ENCODE measurements around the gene MPP3.
"Not testable (repeated sequence)": the region's sequence is repeated elsewhere in the genome, so short reads cannot be mapped to it uniquely, and the experiment has no call there.

The MPP3 gene

GRCh38 chr17:43842975-43843325, 10.0 kb upstream of the MPP3 start:
- Histone ChIP-seq H2AFZ (ENCODE audit: low read depth) (no peak overlapping the region), H3K4me3 (IDR thresholded peaks at IDR 0.05; ENCODE audit: insufficient read depth, low read depth, low read length) (no peak overlapping the region), H3K4me2 (no peak overlapping the region), H3K27ac (no peak overlapping the region), H4K20me1 (ENCODE audit: insufficient read depth) (no peaks in the 10 kb centered on the region), H3K27me3 (ENCODE audit: insufficient read depth, low read depth) (peaks cover 11% of the 10 kb centered on the region; the same call in 1 of the 2 replicates), H3K4me1 (ENCODE audit: low read depth, poor library complexity, severe bottlenecking) (peaks cover 8% of the 10 kb centered on the region), H3K36me3 (ENCODE audit: insufficient read depth) (no peaks in the 10 kb centered on the region), H3K9ac (no peak overlapping the region), H3K79me2 (ENCODE audit: insufficient read depth, low read depth) (no peaks in the 10 kb centered on the region)
- no peak for TF ChIP-seq CTCF (conservative IDR thresholded peaks at IDR 0.05; ENCODE audit: low read depth, low read length)

GRCh38 chr17:43842091-43842974, 9.4 kb upstream of the MPP3 start:
- H3K4me1 ChIP-seq (ENCODE audit: low read depth, poor library complexity, severe bottlenecking); H3K4me2 ChIP-seq; H2AFZ ChIP-seq (ENCODE audit: low read depth); H3K9ac ChIP-seq; H3K36me3 ChIP-seq (ENCODE audit: insufficient read depth); H4K20me1 ChIP-seq (ENCODE audit: insufficient read depth); H3K4me3 ChIP-seq (IDR thresholded peaks at IDR 0.05; ENCODE audit: insufficient read depth, low read depth, low read length); H3K79me2 ChIP-seq (ENCODE audit: insufficient read depth, low read depth); H3K27ac ChIP-seq; H3K27me3 ChIP-seq (ENCODE audit: insufficient read depth, low read depth): not testable (repeated sequence)

- no peak for TF ChIP-seq CTCF (conservative IDR thresholded peaks at IDR 0.05; ENCODE audit: low read depth, low read length)
- H3K4me3 ChIP-seq (IDR thresholded peaks at IDR 0.05; ENCODE audit: insufficient read depth, low read depth, low read length): no peak overlapping the region
- no peak overlapping the region for H3K9ac ChIP-seq
- peaks cover 2% of the 10 kb centered on the region; the same call in 1 of the 2 replicates for H3K27me3 ChIP-seq (ENCODE audit: insufficient read depth, low read depth)
- no peaks in the 10 kb centered on the region for H4K20me1 ChIP-seq (ENCODE audit: insufficient read depth)
- H3K27ac ChIP-seq: no peak overlapping the region
- H3K36me3 ChIP-seq (ENCODE audit: insufficient read depth): no peaks in the 10 kb centered on the region
- peaks cover 8% of the 10 kb centered on the region for H3K4me1 ChIP-seq (ENCODE audit: low read depth, poor library complexity, severe bottlenecking)
- H3K4me2 ChIP-seq: no peak overlapping the region
- no peaks in the 10 kb centered on the region for H3K79me2 ChIP-seq (ENCODE audit: insufficient read depth, low read depth)
- H2AFZ ChIP-seq (ENCODE audit: low read depth): no peak overlapping the region
Observed at GRCh38 chr17:43841282-43841681, 8.3 kb upstream of the MPP3 start.

- Histone ChIP-seq H3K27ac (no peak overlapping the region), H3K27me3 (ENCODE audit: insufficient read depth, low read depth) (peaks cover 2% of the 10 kb centered on the region; the same call in 1 of the 2 replicates), H2AFZ (ENCODE audit: low read depth) (no peak overlapping the region), H3K4me3 (IDR thresholded peaks at IDR 0.05; ENCODE audit: insufficient read depth, low read depth, low read length) (no peak overlapping the region), H3K4me1 (ENCODE audit: low read depth, poor library complexity, severe bottlenecking) (peaks cover 8% of the 10 kb centered on the region), H3K4me2 (no peak overlapping the region), H4K20me1 (ENCODE audit: insufficient read depth) (no peaks in the 10 kb centered on the region), H3K36me3 (ENCODE audit: insufficient read depth) (no peaks in the 10 kb centered on the region), H3K79me2 (ENCODE audit: insufficient read depth, low read depth) (no peaks in the 10 kb centered on the region), H3K9ac (no peak overlapping the region)
- TF ChIP-seq CTCF (conservative IDR thresholded peaks at IDR 0.05; ENCODE audit: low read depth, low read length): no peak
Observed at GRCh38 chr17:43840814-43841213, 7.9 kb upstream of the MPP3 start.

GRCh38 chr17:43839670-43840108, 6.7 kb upstream of the MPP3 start:
- peaks cover 8% of the 10 kb centered on the region for H3K4me1 ChIP-seq (ENCODE audit: low read depth, poor library complexity, severe bottlenecking)
- H4K20me1 ChIP-seq (ENCODE audit: insufficient read depth): no peaks in the 10 kb centered on the region
- no peak overlapping the region for H3K4me3 ChIP-seq (IDR thresholded peaks at IDR 0.05; ENCODE audit: insufficient read depth, low read depth, low read length)
- H3K27me3 ChIP-seq (ENCODE audit: insufficient read depth, low read depth): peaks cover 2% of the 10 kb centered on the region; the same call in 1 of the 2 replicates
- no peaks in the 10 kb centered on the region for H3K36me3 ChIP-seq (ENCODE audit: insufficient read depth)
- no peak for TF ChIP-seq CTCF (conservative IDR thresholded peaks at IDR 0.05; ENCODE audit: low read depth, low read length)
- H3K27ac ChIP-seq: no peak overlapping the region
- no peak overlapping the region for H3K4me2 ChIP-seq
- no peak overlapping the region for H3K9ac ChIP-seq
- H2AFZ ChIP-seq (ENCODE audit: low read depth): no peak overlapping the region
- H3K79me2 ChIP-seq (ENCODE audit: insufficient read depth, low read depth): no peaks in the 10 kb centered on the region
